ENCODE measurements around the gene SPNS1.

SPNS1 gene

DNA sequence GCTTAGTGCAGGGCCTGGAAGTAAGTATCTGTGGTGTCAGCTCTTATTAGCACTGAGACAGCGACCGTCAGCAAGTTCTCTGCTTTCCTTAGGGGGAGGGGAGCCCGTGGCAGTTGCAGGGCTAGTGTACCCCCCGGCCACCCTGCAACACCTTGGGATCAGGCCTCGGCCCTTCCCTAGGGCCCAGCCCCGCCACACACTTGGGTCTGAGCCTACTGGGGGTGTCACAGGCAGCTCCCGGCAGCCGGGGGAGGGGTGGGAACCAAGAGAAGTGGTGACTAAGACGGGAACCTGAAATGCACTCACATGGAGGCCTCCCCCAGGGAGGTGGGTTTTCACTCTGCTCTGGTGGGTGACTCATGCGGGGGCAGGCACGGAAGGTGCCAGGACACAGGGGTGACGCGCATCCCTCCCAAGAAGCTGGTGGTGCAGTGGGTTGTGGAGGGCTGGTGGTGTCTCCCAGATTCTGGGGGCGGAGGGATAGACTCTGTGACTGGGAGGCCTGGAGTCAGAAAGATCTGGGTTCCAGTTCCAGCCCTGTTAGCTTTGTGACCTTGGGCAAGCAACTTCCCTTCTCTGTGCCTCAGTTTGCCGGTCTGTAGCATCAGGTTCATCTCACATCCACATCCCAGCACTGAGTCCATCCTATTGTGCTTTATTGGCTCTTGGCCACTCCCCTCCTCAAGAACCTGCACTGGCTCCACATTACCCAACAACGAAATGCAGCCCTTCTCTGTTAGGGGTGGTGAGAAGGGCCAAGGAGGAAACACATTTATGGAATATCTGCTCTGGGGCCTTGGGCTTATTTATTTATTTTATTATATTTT lies 54.8 kb downstream of the SPNS1 start:
- DNase-seq (ENCODE audit: low read depth) = peak; percentile 74

DNA sequence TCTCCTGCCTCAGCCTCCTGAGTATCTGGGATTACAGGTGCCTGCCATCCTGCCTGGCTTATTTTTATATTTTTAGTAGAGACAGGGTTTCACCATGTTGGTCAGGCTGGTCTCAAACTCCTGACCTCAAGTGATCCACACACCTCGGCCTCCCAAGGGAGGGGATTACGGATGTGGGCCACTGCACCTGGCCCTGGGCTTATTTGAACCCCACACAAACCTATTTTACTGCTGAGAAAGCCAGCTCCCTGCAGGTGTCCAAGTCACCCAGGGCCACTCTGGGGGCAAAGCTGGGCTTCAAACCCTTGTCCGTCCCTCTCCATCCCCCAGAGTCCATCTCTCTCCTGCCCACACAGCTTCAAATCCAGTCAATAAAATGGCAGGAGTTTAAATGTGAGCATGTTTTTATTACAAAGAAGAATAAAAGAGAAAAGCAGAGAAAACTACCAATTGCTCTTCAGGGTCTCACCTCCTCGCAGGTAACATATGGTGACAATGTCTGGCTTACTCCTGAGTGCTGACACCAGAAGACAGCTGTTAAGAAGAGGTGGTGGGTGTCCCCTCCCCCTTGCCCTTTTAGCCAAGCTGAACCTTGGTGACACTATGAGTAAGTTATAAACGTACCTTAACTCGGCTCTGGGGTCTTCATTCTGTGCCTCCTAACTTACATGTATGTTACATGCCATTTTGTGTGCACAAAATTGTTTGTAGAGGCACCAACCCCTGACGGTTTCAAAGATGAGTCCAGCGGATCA lies 55.7 kb downstream of the SPNS1 start:
- no peak for DNase-seq (ENCODE audit: low read depth)

Data from stimulated activated CD8-positive, alpha-beta memory T cell treated with anti-CD3 and anti-CD28 coated beads, Interleukin-7, amount 100 ng/mL, for 24 hours (primary cell).